Karpas-422 (cell line): ENCODE measurements around the gene EIF1B. TPM values are rescaled to one million over a fixed set of nuclear protein-coding genes. Genes with fewer than 3 reads are reported as not detected.

ENCODE experiments used
- DNase-seq: peaks from one replicate; pipeline ENCODE4 v3.0.0-alpha.2; 2015
- H2AFZ ChIP-seq: fragments of 200-600 bp; sonication (generic); 2 replicates; pipeline ENCODE4 v1.6.1; 2014; ENCODE audit warnings: antibody characterized with exemption, low read length, mixed read lengths
- H3K27ac ChIP-seq: fragments of 200-600 bp; sonication (generic); 2 replicates; pipeline ENCODE4 v1.5.1; 2014; ENCODE audit warnings: mild to moderate bottlenecking, low read length, moderate library complexity
- H3K27me3 ChIP-seq: fragments of 200-600 bp; sonication (generic); 2 replicates; pipeline ENCODE4 v1.6.1; 2014; ENCODE audit warnings: low read length, mixed read lengths
- H3K36me3 ChIP-seq: fragments of 200-600 bp; sonication (generic); 2 replicates; pipeline ENCODE4 v1.6.1; 2014; ENCODE audit warnings: low read length, mixed read lengths; ENCODE audit not compliant: insufficient read depth
- H3K4me1 ChIP-seq: fragments of 200-600 bp; sonication (generic); 2 replicates; pipeline ENCODE4 v1.6.1; 2014; ENCODE audit warnings: mild to moderate bottlenecking, low read length, mixed read lengths
- H3K4me2 ChIP-seq: fragments of 200-600 bp; sonication (generic); 2 replicates; pipeline ENCODE4 v1.6.1; 2014; ENCODE audit warnings: low read length, low read depth, mild to moderate bottlenecking; ENCODE audit not compliant: poor library complexity, severe bottlenecking
- H3K4me3 ChIP-seq: fragments of 200-600 bp; sonication (generic); 2 replicates; pipeline ENCODE4 v1.5.1; 2014; ENCODE audit warnings: mild to moderate bottlenecking, antibody characterized with exemption, low read length, mixed read lengths
- H3K79me2 ChIP-seq: fragments of 200-600 bp; sonication (generic); 2 replicates; pipeline ENCODE4 v1.6.1; 2014; ENCODE audit warnings: mild to moderate bottlenecking, low read length, mixed read lengths
- H3K9ac ChIP-seq: fragments of 200-600 bp; sonication (generic); 2 replicates; pipeline ENCODE4 v1.6.0; 2014; ENCODE audit warnings: low read length
- H3K9me2 ChIP-seq: fragments of 200-600 bp; sonication (generic), shearing (Covaris generic); replicated peaks from 2 replicates; pipeline ENCODE4 v1.6.0; 2014; ENCODE audit warnings: mild to moderate bottlenecking, low read length, moderate library complexity; ENCODE audit not compliant: insufficient read depth
- H3K9me3 ChIP-seq: fragments of 300-700, 200-600 bp; sonication (generic); 2 replicates; pipeline ENCODE4 v1.6.1; 2014; ENCODE audit warnings: low read length, mixed read lengths
- H4K20me1 ChIP-seq: fragments of 200-600 bp; sonication (generic); 2 replicates; pipeline ENCODE4 v1.6.1; 2014; ENCODE audit warnings: mild to moderate bottlenecking, antibody characterized with exemption, low read length, low read depth; ENCODE audit not compliant: insufficient read depth
- total RNA-seq: library from RNA; depleted of rRNA; stranded (reverse); fragments of >200 nt; shearing (Covaris generic); gene quantifications from 2 replicates; pipeline ENCODE4 v1.2.3, GENCODE V29; 2014; ENCODE audit warnings: low replicate concordance; rRNA removed

Gene EIF1B
- total RNA-seq, result 26.6 and 41.9 TPM in 2 replicates

- Histone ChIP-seq H3K36me3 (peaks cover 23% of the 10 kb centered on the region; the same call in 1 of the 2 replicates), H3K27ac (peak within 1 kb of the TSS; percentile 78), H3K4me2 (peak within 1 kb of the TSS; percentile 95), H3K27me3 (no peaks in the 10 kb centered on the region), H3K4me1 (peaks cover 32% of the 10 kb centered on the region), H3K9me2 (no peaks in the 10 kb centered on the region), H3K9ac (peak within 1 kb of the TSS; percentile 99), H3K4me3 (peak within 1 kb of the TSS; percentile 98), H4K20me1 (no peaks in the 10 kb centered on the region), H2AFZ (peak within 1 kb of the TSS; percentile 78), H3K9me3 (no peaks in the 10 kb centered on the region), H3K79me2 (peaks cover 27% of the 10 kb centered on the region)
- peak; percentile 99 for DNase-seq
Measured at GRCh38 chr3:40309418-40309924, at the start of gene EIF1B. Gene EIF1B (plus strand): TSS chr3:40309707. CDS start chr3:40309942, 235 bp downstream.

GRCh38 chr3:40262331-40262730 lies 47.2 kb upstream of the EIF1B start:
- Histone ChIP-seq H3K4me1 (peaks cover 9% of the 10 kb centered on the region; the same call in 1 of the 2 replicates), H3K9me2 (no peaks in the 10 kb centered on the region), H3K9ac (no peak overlapping the region), H3K4me2 (no peak overlapping the region), H3K9me3 (no peaks in the 10 kb centered on the region), H2AFZ (no peak overlapping the region), H3K27ac (no peak overlapping the region), H3K36me3 (peaks cover 8% of the 10 kb centered on the region; the same call in 1 of the 2 replicates), H4K20me1 (no peaks in the 10 kb centered on the region), H3K4me3 (no peak overlapping the region), H3K79me2 (no peaks in the 10 kb centered on the region), H3K27me3 (no peaks in the 10 kb centered on the region)
- no peak for DNase-seq

GRCh38 chr3:40264451-40264850 lies 45.1 kb upstream of the EIF1B start:
- Histone ChIP-seq H3K27me3 (no peaks in the 10 kb centered on the region), H3K36me3 (no peaks in the 10 kb centered on the region), H2AFZ (no peak overlapping the region), H3K9me2 (no peaks in the 10 kb centered on the region), H3K9me3 (no peaks in the 10 kb centered on the region), H3K27ac (no peak overlapping the region), H3K79me2 (no peaks in the 10 kb centered on the region), H3K4me2 (no peak overlapping the region), H3K4me1 (peaks cover 9% of the 10 kb centered on the region; the same call in 1 of the 2 replicates), H3K4me3 (no peak overlapping the region), H4K20me1 (no peaks in the 10 kb centered on the region), H3K9ac (no peak overlapping the region)
- DNase-seq, result no peak

- Histone ChIP-seq H3K9me3 (no peaks in the 10 kb centered on the region), H4K20me1 (no peaks in the 10 kb centered on the region), H3K27ac (no peak overlapping the region), H3K79me2 (no peaks in the 10 kb centered on the region), H3K4me1 (peaks cover 9% of the 10 kb centered on the region; the same call in 1 of the 2 replicates), H3K4me2 (no peak overlapping the region), H2AFZ (no peak overlapping the region), H3K36me3 (no peaks in the 10 kb centered on the region), H3K4me3 (no peak overlapping the region), H3K9me2 (no peaks in the 10 kb centered on the region), H3K9ac (no peak overlapping the region), H3K27me3 (no peaks in the 10 kb centered on the region)
- no peak for DNase-seq
Measured at GRCh38 chr3:40265181-40265580, 44.3 kb upstream of the EIF1B start.

- Histone ChIP-seq H3K4me1 (peaks cover 7% of the 10 kb centered on the region; the same call in 1 of the 2 replicates), H3K36me3 (no peaks in the 10 kb centered on the region), H3K27ac (no peak overlapping the region), H3K9ac (no peak overlapping the region), H3K79me2 (no peaks in the 10 kb centered on the region), H3K9me2 (no peaks in the 10 kb centered on the region), H2AFZ (no peak overlapping the region), H4K20me1 (no peaks in the 10 kb centered on the region), H3K4me3 (no peak overlapping the region), H3K4me2 (no peak overlapping the region), H3K27me3 (no peaks in the 10 kb centered on the region), H3K9me3 (no peaks in the 10 kb centered on the region)
- DNase-seq, result no peak
Measured at GRCh38 chr3:40267937-40268724, 41.4 kb upstream of the EIF1B start.

- H3K9me2 ChIP-seq, result no peaks in the 10 kb centered on the region
- no peaks in the 10 kb centered on the region for H3K9me3 ChIP-seq
- no peak overlapping the region for H3K9ac ChIP-seq
- H3K27ac ChIP-seq, result no peak overlapping the region
- no peak overlapping the region for H3K4me3 ChIP-seq
- H3K4me2 ChIP-seq, result no peak overlapping the region
- no peaks in the 10 kb centered on the region for H4K20me1 ChIP-seq
- DNase-seq, result no peak
- H2AFZ ChIP-seq, result no peak overlapping the region
- H3K27me3 ChIP-seq, result no peaks in the 10 kb centered on the region
- peaks cover 5% of the 10 kb centered on the region; the same call in 1 of the 2 replicates for H3K4me1 ChIP-seq
- no peaks in the 10 kb centered on the region for H3K36me3 ChIP-seq
- no peaks in the 10 kb centered on the region for H3K79me2 ChIP-seq
Measured at GRCh38 chr3:40268802-40269524, 40.5 kb upstream of the EIF1B start.

GRCh38 chr3:40278791-40279190 lies 30.7 kb upstream of the EIF1B start:
- H4K20me1 ChIP-seq, result no peaks in the 10 kb centered on the region
- no peak overlapping the region for H2AFZ ChIP-seq
- H3K9ac ChIP-seq, result no peak overlapping the region
- no peaks in the 10 kb centered on the region for H3K9me3 ChIP-seq
- DNase-seq, result no peak
- no peak overlapping the region for H3K4me3 ChIP-seq
- H3K9me2 ChIP-seq, result no peaks in the 10 kb centered on the region
- no peaks in the 10 kb centered on the region for H3K27me3 ChIP-seq
- H3K79me2 ChIP-seq, result no peaks in the 10 kb centered on the region
- no peaks in the 10 kb centered on the region for H3K4me1 ChIP-seq
- H3K4me2 ChIP-seq, result no peak overlapping the region
- H3K36me3 ChIP-seq, result no peaks in the 10 kb centered on the region
- H3K27ac ChIP-seq, result no peak overlapping the region

- no peaks in the 10 kb centered on the region for H4K20me1 ChIP-seq
- H3K36me3 ChIP-seq, result no peaks in the 10 kb centered on the region
- DNase-seq, result no peak
- H3K4me2 ChIP-seq, result no peak overlapping the region
- no peak overlapping the region for H3K9ac ChIP-seq
- H3K4me1 ChIP-seq, result no peaks in the 10 kb centered on the region
- no peak overlapping the region for H3K4me3 ChIP-seq
- 0 out of 2 replicates have a peak, but pooled peaks cover 2% of the 10 kb centered on the region for H3K9me2 ChIP-seq
- H3K27me3 ChIP-seq, result no peaks in the 10 kb centered on the region
- H3K9me3 ChIP-seq, result no peaks in the 10 kb centered on the region
- H3K27ac ChIP-seq, result no peak overlapping the region
- H2AFZ ChIP-seq, result no peak overlapping the region
- H3K79me2 ChIP-seq, result no peaks in the 10 kb centered on the region
Measured at GRCh38 chr3:40281995-40282394, 27.5 kb upstream of the EIF1B start.
